Hepatocyte (in vitro differentiated cells): ENCODE measurements around the gene TNFRSF13B. TPM values are rescaled to one million over a fixed set of nuclear protein-coding genes. Genes with fewer than 3 reads are reported as not detected.

Experiments used
- DNase-seq: peaks from one replicate; pipeline ENCODE4 v3.0.0-alpha.2; 2016; ENCODE audit warnings: low spot score
- H2AFZ ChIP-seq: fragments of 200-600 bp; sonication (generic); 2 replicates; pipeline ENCODE4 v1.6.0; 2016; ENCODE audit warnings: antibody characterized with exemption, mild to moderate bottlenecking
- H3K27ac ChIP-seq: fragments of 200-600 bp; sonication (generic); 2 replicates; pipeline ENCODE4 v1.5.1; 2016; ENCODE audit warnings: mild to moderate bottlenecking
- H3K27me3 ChIP-seq: fragments of 200-600 bp; sonication (generic); 2 replicates; pipeline ENCODE4 v1.6.1; 2016
- H3K36me3 ChIP-seq: fragments of 200-600 bp; sonication (generic); replicated peaks from 2 replicates; pipeline ENCODE4 v1.5.1; 2016; ENCODE audit warnings: low read depth; ENCODE audit not compliant: insufficient read depth
- H3K4me1 ChIP-seq: fragments of 200-600 bp; sonication (generic); 2 replicates; pipeline ENCODE4 v1.5.1; 2016; ENCODE audit warnings: mild to moderate bottlenecking, moderate library complexity; ENCODE audit not compliant: insufficient read depth
- H3K4me2 ChIP-seq: fragments of 200-600 bp; sonication (generic); 2 replicates; pipeline ENCODE4 v1.6.0; 2016
- H3K4me3 ChIP-seq: fragments of 200-600 bp; sonication (generic); 2 replicates; pipeline ENCODE4 v1.5.1; 2016; ENCODE audit warnings: mild to moderate bottlenecking
- H3K79me2 ChIP-seq: fragments of 200-600 bp; sonication (generic); 2 replicates; pipeline ENCODE4 v1.6.0; 2017; ENCODE audit warnings: mild to moderate bottlenecking
- H3K9me2 ChIP-seq: fragments of 200-600 bp; sonication (generic); replicated peaks from 2 replicates; pipeline ENCODE4 v1.6.0; 2017; ENCODE audit warnings: mild to moderate bottlenecking; ENCODE audit not compliant: insufficient read depth
- H3K9me3 ChIP-seq: fragments of 200-600 bp; sonication (generic); 2 replicates; pipeline ENCODE4 v1.5.1; 2016; ENCODE audit warnings: low read depth, mild to moderate bottlenecking
- H4K20me1 ChIP-seq: fragments of 200-600 bp; sonication (generic); 2 replicates; pipeline ENCODE4 v1.6.0; 2016; ENCODE audit warnings: mild to moderate bottlenecking; ENCODE audit not compliant: insufficient read depth, poor library complexity, severe bottlenecking
- EZH2 ChIP-seq: fragments of 200-600 bp; sonication (generic); IDR thresholded peaks from 2 replicates; pipeline ENCODE4 v1.6.1; 2016; ENCODE audit warnings: antibody characterized with exemption, mild to moderate bottlenecking, borderline replicate concordance
- EZH2phosphoT487 ChIP-seq: fragments of 200-600 bp; sonication (generic); IDR thresholded peaks from one replicate; pipeline ENCODE4 v1.6.1; 2018; ENCODE audit warnings: antibody characterized with exemption, mild to moderate bottlenecking, low read depth, moderate library complexity; ENCODE audit not compliant: unreplicated experiment, severe bottlenecking
- WGBS: methylation state at CpG from one replicate; pipeline ENCODE4 v1.1.6; 2016; ENCODE audit warnings: low lambda C conversion rate; ENCODE audit errors: missing lambda C conversion rate; 5-methylcytosine and 5-hydroxymethylcytosine counted together
- polyA plus RNA-seq: library from polyadenylated mRNA; unstranded; fragments of >200 nt; fragmentation: Nextera tagmentation; extraction: Ambion mirVana; gene quantifications from 2 replicates; pipeline ENCODE4 v1.2.1, GENCODE V29; 2016
- total RNA-seq: library from RNA; depleted of rRNA; stranded (reverse); fragments of >200 nt; gene quantifications from 2 replicates; pipeline ENCODE4 v1.2.3, GENCODE V29; 2014
- TF ChIP-seq, protein P1 (sequence below): fragments of 200-600 bp; sonication (generic); IDR thresholded peaks from 2 replicates; pipeline ENCODE4 v1.5.1; 2016; ENCODE audit warnings: antibody characterized with exemption, mild to moderate bottlenecking; ENCODE audit not compliant: poor library complexity

TNFRSF13B gene
- total and polyA plus RNA-seq, 2 experiments from 2014 or later = not detected

DNA sequence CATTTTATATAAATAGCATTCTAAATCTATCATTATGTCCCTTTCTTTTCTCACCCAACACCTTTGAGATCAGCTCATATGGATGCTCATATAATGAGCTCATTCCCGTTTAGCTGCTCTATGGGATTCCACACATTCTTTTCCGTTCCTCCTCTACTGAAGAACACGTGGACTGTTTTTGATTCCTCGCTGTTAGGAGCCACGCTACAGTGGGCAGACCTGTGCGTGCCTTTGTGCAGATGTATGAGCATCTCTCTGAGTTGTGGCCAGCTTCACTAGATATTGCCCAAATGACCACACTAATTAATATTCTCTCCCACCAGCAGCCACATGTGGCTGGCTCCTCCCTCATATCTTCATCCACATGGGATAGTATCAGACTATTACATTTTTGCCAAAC lies 6.0 kb upstream of the TNFRSF13B start:
- Histone ChIP-seq H3K27ac (no peak overlapping the region), H3K4me2 (no peak overlapping the region), H3K79me2 (no peaks in the 10 kb centered on the region), H3K4me1 (no peaks in the 10 kb centered on the region), H3K9me3 (no peaks in the 10 kb centered on the region), H3K4me3 (no peak overlapping the region), H3K9me2 (no peaks in the 10 kb centered on the region), H4K20me1 (no peaks in the 10 kb centered on the region), H3K27me3 (no peaks in the 10 kb centered on the region), H2AFZ (no peak overlapping the region), H3K36me3 (no peaks in the 10 kb centered on the region)
- DNase-seq = no peak
- 58% methylated on average over 6 of the region's 6 CpGs for WGBS
- TF ChIP-seq, protein P1, sequence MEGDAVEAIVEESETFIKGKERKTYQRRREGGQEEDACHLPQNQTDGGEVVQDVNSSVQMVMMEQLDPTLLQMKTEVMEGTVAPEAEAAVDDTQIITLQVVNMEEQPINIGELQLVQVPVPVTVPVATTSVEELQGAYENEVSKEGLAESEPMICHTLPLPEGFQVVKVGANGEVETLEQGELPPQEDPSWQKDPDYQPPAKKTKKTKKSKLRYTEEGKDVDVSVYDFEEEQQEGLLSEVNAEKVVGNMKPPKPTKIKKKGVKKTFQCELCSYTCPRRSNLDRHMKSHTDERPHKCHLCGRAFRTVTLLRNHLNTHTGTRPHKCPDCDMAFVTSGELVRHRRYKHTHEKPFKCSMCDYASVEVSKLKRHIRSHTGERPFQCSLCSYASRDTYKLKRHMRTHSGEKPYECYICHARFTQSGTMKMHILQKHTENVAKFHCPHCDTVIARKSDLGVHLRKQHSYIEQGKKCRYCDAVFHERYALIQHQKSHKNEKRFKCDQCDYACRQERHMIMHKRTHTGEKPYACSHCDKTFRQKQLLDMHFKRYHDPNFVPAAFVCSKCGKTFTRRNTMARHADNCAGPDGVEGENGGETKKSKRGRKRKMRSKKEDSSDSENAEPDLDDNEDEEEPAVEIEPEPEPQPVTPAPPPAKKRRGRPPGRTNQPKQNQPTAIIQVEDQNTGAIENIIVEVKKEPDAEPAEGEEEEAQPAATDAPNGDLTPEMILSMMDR = no peak
- TF ChIP-seq EZH2phosphoT487 (no peak), EZH2 (no peak)

DNA sequence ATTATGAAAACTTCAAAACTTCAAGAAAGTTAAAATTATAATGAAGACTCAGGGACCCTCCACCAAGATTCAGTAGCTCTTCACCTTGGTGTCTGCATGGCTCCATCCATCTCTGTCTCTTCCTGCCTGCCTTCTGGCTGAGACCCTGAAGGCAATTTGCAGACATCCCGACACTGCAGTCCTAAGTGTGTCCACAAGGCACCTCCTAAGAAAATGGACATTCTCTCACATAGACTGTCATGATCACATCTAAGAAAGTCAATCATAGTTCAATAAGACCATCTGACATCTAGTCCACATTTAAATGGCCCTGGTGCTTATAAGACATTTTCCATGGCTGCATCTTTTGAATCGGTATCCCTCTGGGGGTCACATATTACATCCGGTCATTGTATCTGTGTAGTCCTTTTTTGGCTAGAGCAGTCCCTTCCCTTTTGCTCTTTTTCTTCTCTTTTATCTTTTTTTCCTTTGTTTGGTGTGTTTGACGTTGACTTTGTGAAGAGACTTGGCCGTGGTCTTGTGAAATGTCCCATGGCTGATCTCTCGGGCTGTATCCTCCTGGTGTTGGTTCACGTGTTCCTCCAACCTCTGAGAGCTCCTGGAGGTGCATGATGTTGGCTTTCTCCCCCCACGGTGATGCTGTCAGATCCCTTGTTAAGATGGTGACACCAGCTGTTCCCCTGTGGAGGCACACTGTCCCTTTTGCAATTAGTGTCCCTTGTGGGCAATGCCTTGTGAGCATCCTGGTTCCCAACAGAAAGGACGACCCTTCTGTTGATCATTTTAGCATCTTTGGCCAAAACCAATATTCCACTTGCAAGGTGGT lies 5.0 kb upstream of the TNFRSF13B start:
- Histone ChIP-seq H3K27me3 (no peaks in the 10 kb centered on the region), H3K36me3 (no peaks in the 10 kb centered on the region), H3K4me1 (no peaks in the 10 kb centered on the region), H3K79me2 (no peaks in the 10 kb centered on the region), H3K4me3 (no peak overlapping the region), H4K20me1 (no peaks in the 10 kb centered on the region), H3K4me2 (no peak overlapping the region), H3K9me2 (no peaks in the 10 kb centered on the region), H3K27ac (no peak overlapping the region), H2AFZ (no peak overlapping the region), H3K9me3 (no peaks in the 10 kb centered on the region)
- TF ChIP-seq EZH2phosphoT487 (no peak), EZH2 (no peak)
- TF ChIP-seq, protein P1 = no peak
- DNase-seq = no peak
- WGBS = 92% methylated on average over 9 of the region's 9 CpGs

DNA sequence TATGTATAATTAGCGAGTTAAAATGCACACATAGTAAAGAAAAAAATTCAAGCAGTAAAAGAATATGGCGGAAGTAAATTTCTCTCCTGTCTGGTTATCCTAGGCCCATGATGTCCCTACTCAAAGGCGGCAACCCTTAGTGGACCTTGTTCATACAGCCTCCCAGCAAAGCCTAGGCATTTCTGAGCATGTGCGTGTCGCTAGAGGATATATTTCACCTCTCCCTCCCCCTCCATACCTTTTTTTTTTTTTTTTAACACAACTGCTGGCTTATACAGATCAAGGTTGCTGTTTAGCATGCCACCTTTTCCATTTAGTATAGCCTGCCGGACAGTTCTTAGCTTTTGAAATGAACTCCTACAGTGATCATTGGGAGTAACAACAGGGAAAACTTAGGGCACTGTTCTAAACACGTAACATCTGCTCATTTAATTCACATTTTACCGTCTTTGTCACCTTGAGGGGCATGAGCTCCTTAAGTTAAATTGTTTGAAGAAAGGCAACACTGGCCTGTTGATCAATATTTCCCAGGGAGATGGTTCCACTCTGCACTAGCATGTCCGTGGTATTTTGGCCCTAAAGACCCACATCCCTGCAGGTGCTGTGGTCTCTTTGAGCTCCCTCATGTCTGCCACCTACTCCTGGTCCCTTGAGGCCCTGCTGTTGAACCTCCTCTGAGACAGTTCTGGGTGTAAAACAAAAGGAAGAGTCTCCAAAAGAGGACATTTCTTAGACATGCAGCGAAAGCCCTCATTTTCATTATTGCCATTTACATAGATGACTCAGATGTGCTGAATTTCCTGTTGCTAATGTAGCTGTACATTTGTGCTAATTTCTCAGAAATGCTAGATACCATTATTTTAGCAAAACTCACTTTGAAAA lies 4.1 kb upstream of the TNFRSF13B start:
- Histone ChIP-seq H3K36me3 (no peaks in the 10 kb centered on the region), H3K27ac (no peak overlapping the region), H3K9me2 (no peaks in the 10 kb centered on the region), H3K27me3 (no peaks in the 10 kb centered on the region), H3K79me2 (no peaks in the 10 kb centered on the region), H4K20me1 (no peaks in the 10 kb centered on the region), H3K4me2 (no peak overlapping the region), H3K4me1 (no peaks in the 10 kb centered on the region), H2AFZ (no peak overlapping the region), H3K4me3 (no peak overlapping the region), H3K9me3 (no peaks in the 10 kb centered on the region)
- TF ChIP-seq EZH2 (no peak), EZH2phosphoT487 (no peak)
- TF ChIP-seq, protein P1 = no peak
- 93% methylated on average over 10 of the region's 10 CpGs for WGBS
- no peak for DNase-seq
